Stimulated activated CD8-positive, alpha-beta memory T cell treated with anti-CD3 and anti-CD28 coated beads, Interleukin-15, amount 100 ng/mL, for 48 hours (primary cell): ENCODE measurements around the gene CASK.
"Not testable (repeated sequence)": the region's sequence is repeated elsewhere in the genome, so short reads cannot be mapped to it uniquely, and the experiment has no call there.

Source experiments
- DNase-seq, 2 donors: peaks; one replicate each; pipeline ENCODE4 v3.0.0-alpha.2; 2020; ENCODE audit warnings: low read depth in 2 of 2

CASK gene

GRCh38 chrX:41693024-41693423 is 230.3 kb downstream of the CASK start:
- DNase-seq: no peak

DNA sequence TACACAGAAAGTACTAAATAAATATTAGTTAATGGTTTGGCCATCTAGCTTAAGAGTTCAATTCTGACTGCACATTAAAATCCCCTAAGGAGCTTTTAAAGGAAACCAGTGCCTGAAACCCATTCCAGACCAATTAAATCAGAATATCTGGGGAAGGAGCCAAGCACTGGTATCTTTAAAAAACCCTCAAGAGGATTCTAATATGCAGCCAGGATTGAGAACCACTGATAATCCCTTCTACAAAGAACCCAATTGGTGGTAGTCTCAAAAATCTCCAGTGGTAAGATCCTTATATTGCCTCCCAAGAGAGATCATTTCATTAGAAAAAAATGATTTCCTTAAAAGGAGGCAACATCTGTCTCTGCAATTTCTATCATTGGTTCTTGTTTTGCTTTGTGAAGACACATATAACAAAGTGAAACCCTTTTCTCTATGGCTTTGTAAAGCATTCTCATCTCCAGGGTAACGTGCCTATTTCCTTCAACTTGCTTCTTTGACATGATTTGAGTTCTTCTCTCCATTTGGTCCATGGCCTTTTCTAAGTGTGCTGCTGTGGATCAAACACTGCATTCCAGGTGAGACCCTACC is 231.1 kb downstream of the CASK start:
- DNase-seq: no peak

GRCh38 chrX:41689711-41690110 is 233.6 kb downstream of the CASK start:
- DNase-seq: no peak

DNA sequence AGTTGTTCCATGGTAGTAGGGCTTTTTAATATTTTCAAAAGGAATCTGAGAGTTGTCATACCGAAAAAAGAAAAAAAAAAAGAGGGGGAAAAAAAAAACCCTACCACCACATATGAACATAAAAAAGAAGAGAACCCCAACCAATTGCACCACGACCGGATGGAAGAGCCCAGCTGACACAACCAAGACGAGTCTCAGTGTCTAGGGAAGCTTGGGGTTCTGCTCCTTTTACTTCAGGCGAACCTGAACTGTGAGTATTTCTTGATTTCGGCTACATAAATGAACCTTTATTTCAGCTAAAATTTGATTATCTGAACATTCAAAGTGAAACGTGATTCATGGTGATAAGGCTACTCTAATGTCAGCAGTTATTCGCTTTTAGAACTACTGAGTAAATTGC is 234.5 kb downstream of the CASK start, which contains the start of gene GPR34:
GPR34 (plus strand) TSS at position 139 of the 400 bp plus-strand sequence. CDS start 6,661 bp downstream, outside the sequence.
- DNase-seq: no peak

DNA sequence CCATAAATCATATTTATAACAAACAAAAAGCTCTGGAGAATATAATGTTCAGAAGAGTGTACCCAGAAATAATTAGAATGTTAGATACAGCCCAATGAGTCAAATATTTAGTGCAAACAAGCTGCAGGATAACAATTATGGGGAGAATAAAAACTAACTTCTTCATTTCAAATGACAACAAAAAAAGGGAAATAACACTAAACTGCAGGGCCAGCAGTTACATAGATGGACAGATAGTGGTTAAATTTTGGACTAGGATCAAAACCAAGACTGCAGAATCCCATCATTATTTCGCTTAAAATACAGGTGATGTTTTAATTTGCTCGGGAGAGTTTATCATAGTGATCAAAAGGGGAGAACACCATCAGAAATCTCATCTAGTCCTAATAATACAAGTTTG is 235.2 kb downstream of the CASK start:
- no peak for DNase-seq

DNA sequence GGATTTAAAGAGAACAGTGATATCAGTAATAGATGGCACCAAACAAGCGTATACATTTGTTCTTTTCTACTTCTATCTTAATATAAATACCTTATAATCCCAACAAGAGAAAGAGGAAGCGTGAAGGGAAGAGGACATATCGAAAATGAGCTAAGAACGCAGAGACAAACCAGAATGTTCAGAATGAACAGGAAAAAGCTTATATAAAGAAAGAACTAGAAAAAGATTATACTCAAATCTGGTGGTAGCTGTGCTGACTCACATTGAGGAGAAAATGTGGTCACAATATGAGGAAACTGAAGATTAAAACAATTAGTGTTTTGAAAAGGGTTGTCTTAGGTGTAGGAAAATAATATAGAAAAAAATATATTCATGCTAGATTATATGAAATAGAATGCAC is 236.6 kb downstream of the CASK start:
- no peak for DNase-seq

- no peak for DNase-seq
Observed at GRCh38 chrX:41684940-41685339, 238.4 kb downstream of the CASK start.

GRCh38 chrX:41684138-41684537 is 239.2 kb downstream of the CASK start:
- no peak for DNase-seq

GRCh38 chrX:41677183-41678060 is 245.9 kb downstream of the CASK start:
- no peak for DNase-seq

DNA sequence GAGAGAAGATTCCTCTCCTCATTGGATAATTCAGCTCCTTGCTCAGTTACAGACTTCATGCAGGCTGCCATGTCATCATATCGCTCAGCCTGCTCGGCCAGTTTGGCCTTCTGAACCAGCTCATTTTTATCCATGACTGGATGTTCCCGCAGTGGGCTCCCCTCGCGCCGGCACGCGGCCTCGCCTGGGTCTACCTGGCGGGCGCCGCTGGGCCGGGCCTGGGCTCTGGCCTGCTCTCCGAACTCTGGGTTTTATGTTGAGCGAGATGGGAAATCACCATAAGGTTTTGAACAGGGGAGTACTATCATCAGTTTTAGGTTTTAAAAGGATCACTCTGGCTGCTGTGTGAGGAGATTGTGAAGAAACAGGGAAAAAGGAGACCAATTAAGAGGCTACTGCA is 247.0 kb downstream of the CASK start:
- not testable (repeated sequence) for DNase-seq

- DNase-seq: no peak
Observed at GRCh38 chrX:41672643-41673042, 250.7 kb downstream of the CASK start.

DNA sequence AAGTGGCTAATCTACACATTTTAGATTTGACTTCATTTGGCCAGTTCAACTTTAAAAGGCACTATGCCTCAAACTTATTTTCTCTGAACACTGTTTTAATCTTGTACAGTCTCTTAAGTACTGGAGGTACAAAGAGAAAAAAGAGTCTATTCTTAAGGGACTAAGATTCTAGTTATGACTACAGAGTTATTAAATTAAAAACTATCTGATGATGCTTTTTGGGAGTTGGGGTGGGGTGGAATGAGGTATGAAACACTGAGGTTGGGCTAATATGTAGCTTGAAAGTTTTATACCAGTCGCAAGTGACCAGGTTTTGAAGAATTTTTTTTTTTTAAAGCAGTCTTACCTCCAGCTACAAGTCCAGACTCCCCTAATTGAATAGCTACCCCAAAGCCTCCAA is 252.3 kb downstream of the CASK start:
- DNase-seq: no peak

DNA sequence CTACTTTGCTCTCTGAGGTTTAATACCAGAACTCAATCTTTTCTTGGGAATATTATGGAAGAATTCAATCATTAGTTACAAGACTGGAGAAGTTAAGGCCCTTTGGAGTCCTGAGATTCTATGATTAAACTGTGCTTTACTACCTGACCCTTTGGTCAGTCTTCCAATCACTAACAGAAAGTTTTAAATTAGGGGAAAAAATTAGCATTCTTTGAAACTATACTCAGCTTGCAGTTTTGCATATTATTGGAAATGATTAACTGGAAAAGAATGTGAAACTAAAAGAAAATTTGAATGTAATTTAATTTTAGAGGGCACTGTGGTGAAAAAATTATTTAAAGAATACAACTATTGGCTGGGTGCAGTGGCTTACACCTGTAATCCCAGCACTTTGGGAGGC is 253.2 kb downstream of the CASK start:
- no peak for DNase-seq

- DNase-seq: no peak
Observed at GRCh38 chrX:41667631-41668030, 255.7 kb downstream of the CASK start.

- no peak for DNase-seq
Observed at GRCh38 chrX:41666251-41666650, 257.1 kb downstream of the CASK start.

- no peak for DNase-seq
Observed at GRCh38 chrX:41665686-41666085, 257.7 kb downstream of the CASK start.

GRCh38 chrX:41664908-41665307 is 258.4 kb downstream of the CASK start:
- no peak for DNase-seq

GRCh38 chrX:41664375-41664901 is 258.9 kb downstream of the CASK start:
- DNase-seq: no peak

GRCh38 chrX:41661366-41662095 is 261.8 kb downstream of the CASK start:
- no peak for DNase-seq

DNA sequence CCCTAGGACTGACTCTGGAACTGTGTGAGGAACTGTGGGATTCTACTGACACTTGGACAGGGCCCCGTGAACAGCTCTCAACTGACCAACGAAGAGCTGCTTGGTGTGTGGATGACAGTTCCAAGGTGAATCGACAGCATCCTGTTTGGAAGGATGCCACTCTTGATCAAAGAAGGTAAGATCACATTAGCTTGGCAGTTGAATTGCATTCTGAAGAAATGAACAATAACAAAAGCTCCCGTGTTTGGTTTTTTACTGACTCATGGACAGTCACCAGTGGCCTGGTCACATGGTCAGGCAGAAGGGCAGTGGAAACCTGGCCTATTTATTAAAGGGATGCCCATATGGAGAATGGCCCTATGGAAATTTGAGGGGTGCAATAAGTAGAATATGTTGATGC is 267.7 kb downstream of the CASK start:
- DNase-seq: no peak

GRCh38 chrX:41655101-41655500 is 268.3 kb downstream of the CASK start:
- no peak for DNase-seq

GRCh38 chrX:41653125-41653524 is 270.2 kb downstream of the CASK start:
- DNase-seq: no peak
